ENCODE data around the gene PYDC2.

DNA sequence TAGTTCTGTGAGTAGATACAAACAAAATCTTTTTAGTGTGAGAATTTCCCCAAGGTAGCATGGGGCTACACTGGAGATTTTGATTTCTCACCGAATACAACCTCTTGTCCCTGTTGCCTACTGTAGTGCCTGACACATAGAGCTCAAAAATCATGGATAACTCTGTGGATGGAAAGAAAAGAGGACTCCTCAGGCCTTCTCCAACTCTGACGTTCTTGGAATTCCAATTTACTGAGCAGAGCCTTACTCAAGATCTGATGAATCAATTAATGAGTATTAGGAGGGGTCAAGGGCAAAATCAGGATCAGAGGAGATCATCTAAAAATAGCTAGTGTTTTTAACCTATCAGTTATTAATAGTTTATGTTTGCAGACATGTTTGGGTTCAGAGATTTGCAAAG lies 46.7 kb upstream of the PYDC2 start:
- TF ChIP-seq TAF1 (IDR thresholded peaks at IDR 0.05; ENCODE audit: borderline replicate concordance, low read depth, low read length) (no peak), TEAD4 (IDR thresholded peaks at IDR 0.05; ENCODE audit: borderline replicate concordance, insufficient read depth) (no peak), NFIC (IDR thresholded peaks at IDR 0.05; ENCODE audit: borderline replicate concordance) (no peak), EZH2phosphoT487 (IDR thresholded peaks at IDR 0.05; ENCODE audit: borderline replicate concordance, low read depth) (no peak), JUND (IDR thresholded peaks at IDR 0.05) (no peak), NRF1 (IDR thresholded peaks at IDR 0.05; ENCODE audit: low read depth, low read length) (no peak), TCF12 (IDR thresholded peaks at IDR 0.05) (no peak), SMC3 (IDR thresholded peaks at IDR 0.05; ENCODE audit: low read depth, low read length) (no peak), POLR2AphosphoS5 (IDR thresholded peaks at IDR 0.05; ENCODE audit: low read depth, low read length) (no peak), YY1 (IDR thresholded peaks at IDR 0.05; ENCODE audit: low read depth) (no peak), FOXJ3 (CRISPR knock-in tag; IDR thresholded peaks at IDR 0.05) (no peak)
- TF ChIP-seq, protein P1, sequence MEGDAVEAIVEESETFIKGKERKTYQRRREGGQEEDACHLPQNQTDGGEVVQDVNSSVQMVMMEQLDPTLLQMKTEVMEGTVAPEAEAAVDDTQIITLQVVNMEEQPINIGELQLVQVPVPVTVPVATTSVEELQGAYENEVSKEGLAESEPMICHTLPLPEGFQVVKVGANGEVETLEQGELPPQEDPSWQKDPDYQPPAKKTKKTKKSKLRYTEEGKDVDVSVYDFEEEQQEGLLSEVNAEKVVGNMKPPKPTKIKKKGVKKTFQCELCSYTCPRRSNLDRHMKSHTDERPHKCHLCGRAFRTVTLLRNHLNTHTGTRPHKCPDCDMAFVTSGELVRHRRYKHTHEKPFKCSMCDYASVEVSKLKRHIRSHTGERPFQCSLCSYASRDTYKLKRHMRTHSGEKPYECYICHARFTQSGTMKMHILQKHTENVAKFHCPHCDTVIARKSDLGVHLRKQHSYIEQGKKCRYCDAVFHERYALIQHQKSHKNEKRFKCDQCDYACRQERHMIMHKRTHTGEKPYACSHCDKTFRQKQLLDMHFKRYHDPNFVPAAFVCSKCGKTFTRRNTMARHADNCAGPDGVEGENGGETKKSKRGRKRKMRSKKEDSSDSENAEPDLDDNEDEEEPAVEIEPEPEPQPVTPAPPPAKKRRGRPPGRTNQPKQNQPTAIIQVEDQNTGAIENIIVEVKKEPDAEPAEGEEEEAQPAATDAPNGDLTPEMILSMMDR (IDR thresholded peaks at IDR 0.05), result no peak
- TF ChIP-seq, protein P2, sequence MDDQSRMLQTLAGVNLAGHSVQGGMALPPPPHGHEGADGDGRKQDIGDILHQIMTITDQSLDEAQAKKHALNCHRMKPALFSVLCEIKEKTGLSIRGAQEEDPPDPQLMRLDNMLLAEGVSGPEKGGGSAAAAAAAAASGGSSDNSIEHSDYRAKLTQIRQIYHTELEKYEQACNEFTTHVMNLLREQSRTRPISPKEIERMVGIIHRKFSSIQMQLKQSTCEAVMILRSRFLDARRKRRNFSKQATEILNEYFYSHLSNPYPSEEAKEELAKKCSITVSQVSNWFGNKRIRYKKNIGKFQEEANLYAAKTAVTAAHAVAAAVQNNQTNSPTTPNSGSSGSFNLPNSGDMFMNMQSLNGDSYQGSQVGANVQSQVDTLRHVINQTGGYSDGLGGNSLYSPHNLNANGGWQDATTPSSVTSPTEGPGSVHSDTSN (IDR thresholded peaks at IDR 0.05), result no peak
- TF ChIP-seq, protein P3, sequence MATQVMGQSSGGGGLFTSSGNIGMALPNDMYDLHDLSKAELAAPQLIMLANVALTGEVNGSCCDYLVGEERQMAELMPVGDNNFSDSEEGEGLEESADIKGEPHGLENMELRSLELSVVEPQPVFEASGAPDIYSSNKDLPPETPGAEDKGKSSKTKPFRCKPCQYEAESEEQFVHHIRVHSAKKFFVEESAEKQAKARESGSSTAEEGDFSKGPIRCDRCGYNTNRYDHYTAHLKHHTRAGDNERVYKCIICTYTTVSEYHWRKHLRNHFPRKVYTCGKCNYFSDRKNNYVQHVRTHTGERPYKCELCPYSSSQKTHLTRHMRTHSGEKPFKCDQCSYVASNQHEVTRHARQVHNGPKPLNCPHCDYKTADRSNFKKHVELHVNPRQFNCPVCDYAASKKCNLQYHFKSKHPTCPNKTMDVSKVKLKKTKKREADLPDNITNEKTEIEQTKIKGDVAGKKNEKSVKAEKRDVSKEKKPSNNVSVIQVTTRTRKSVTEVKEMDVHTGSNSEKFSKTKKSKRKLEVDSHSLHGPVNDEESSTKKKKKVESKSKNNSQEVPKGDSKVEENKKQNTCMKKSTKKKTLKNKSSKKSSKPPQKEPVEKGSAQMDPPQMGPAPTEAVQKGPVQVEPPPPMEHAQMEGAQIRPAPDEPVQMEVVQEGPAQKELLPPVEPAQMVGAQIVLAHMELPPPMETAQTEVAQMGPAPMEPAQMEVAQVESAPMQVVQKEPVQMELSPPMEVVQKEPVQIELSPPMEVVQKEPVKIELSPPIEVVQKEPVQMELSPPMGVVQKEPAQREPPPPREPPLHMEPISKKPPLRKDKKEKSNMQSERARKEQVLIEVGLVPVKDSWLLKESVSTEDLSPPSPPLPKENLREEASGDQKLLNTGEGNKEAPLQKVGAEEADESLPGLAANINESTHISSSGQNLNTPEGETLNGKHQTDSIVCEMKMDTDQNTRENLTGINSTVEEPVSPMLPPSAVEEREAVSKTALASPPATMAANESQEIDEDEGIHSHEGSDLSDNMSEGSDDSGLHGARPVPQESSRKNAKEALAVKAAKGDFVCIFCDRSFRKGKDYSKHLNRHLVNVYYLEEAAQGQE (IDR thresholded peaks at IDR 0.05; ENCODE audit: low read depth, low read length), result no peak
